ENCODE measurements around the gene HUS1. TPM values are rescaled to one million over a fixed set of nuclear protein-coding genes. Genes with fewer than 3 reads are reported as not detected.

HUS1 gene
- total and polyA plus RNA-seq, 3 experiments from 2014 or later = 35.0 to 65.0 (median 64.9) TPM

DNA sequence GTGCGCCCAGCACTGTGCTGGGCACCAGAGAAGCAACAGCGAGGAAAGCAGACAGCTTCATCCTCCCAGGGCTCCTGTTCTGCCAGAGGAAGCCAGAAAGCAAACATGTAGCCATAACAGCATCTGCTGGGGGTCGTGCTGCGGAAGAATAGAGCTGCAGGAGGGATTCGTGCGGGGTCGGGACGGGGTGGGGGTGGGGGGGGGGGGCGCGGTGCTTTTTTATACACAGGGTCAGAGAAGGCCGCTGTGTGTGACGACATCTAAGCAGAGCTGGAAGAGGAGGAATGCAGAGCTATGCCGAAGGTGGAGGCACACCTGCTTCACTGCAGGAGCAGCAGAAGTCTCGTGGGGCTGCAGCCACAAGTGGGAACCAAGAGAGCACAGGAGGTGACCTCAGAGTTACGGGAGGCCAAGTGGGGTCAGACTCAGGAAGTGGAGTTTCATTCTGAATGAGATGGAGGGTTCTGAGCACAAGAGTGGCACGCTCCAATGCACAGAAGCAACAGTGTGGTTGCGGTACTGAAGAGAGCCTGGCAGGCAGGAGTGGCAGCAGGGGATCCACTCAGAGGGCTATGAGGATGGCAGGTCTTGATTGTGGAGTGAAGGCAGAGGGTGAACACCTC lies 42.2 kb downstream of the HUS1 start:
- Histone ChIP-seq H3K27me3 (ENCODE audit: insufficient read depth, low read length, poor library complexity, severe bottlenecking) (no peaks in the 10 kb centered on the region), H3K9me3 (ENCODE audit: low read length) (no peaks in the 10 kb centered on the region), H3K4me1 (ENCODE audit: insufficient read depth, low read length) (no peaks in the 10 kb centered on the region), H3K4me3 (ENCODE audit: low read length) (no peak overlapping the region), H3K36me3 (ENCODE audit: insufficient read depth, low read length) (no peaks in the 10 kb centered on the region), H3K27ac (ENCODE audit: low read depth, low read length) (no peak overlapping the region)
- Mint-ChIP-seq H3K27ac (no peak overlapping the region), H3K9me3 (no peaks in the 10 kb centered on the region), H3K36me3 (peaks cover 0 to 3% (median 0%) of the 10 kb centered on the region in 3 donors), H3K27me3 (peaks cover 0 to 2% of the 10 kb centered on the region in 2 donors), H3K4me3 (no peak overlapping the region), H3K4me1 (no peaks in the 10 kb centered on the region)
- ChIA-PET CTCF (no interaction called here), POLR2A (no interaction called here)
- no peak for DNase-seq

DNA sequence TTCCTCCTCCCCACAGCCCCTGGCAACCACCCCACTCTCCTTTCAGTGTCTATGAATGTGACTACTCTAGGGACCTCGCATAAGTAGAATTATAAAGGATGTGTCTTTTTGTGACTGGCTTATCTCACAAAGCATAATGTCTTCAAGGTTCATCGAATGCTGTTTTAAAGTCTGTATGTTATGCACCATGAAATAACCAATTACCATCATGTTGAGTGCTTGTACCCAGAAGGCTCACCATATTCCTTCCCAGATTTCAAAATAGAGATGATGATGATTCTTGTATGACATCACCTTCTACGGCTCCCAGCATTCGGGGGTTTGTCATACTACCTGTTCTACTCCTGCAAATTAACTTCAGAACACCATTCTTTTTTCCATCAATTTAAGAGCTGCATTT lies 43.1 kb downstream of the HUS1 start:
- Mint-ChIP-seq H3K36me3 (peaks cover 0 to 3% (median 0%) of the 10 kb centered on the region in 3 donors), H3K27me3 (peaks cover 0 to 2% of the 10 kb centered on the region in 2 donors), H3K4me1 (no peaks in the 10 kb centered on the region), H3K27ac (no peak overlapping the region), H3K9me3 (no peaks in the 10 kb centered on the region), H3K4me3 (no peak overlapping the region)
- Histone ChIP-seq H3K4me3 (ENCODE audit: low read length) (no peak overlapping the region), H3K27ac (ENCODE audit: low read depth, low read length) (no peak overlapping the region), H3K36me3 (ENCODE audit: insufficient read depth, low read length) (no peaks in the 10 kb centered on the region), H3K4me1 (ENCODE audit: insufficient read depth, low read length) (no peaks in the 10 kb centered on the region), H3K9me3 (ENCODE audit: low read length) (no peaks in the 10 kb centered on the region), H3K27me3 (ENCODE audit: insufficient read depth, low read length, poor library complexity, severe bottlenecking) (no peaks in the 10 kb centered on the region)
- DNase-seq = no peak
- ChIA-PET CTCF (no interaction called here), POLR2A (no interaction called here)

DNA sequence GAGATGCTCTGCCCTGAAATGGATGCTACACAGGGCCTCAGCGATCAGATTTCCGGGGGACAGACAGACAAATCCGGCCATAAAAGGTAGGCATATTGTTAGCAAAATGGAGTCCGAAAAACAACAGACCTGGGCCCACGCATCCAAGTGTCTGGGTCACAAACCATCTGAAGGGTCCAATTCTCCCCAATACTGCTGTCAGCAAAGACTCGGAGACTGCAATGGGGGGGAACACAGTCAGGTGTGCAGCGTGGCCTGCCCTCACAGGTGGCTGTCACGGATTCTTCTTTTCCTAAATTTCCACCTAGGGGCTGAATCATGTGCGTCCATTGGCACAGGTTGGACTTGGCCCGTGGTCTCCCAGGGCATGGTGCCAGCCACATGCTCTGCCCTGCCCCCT lies 44.1 kb downstream of the HUS1 start:
- Histone ChIP-seq H3K36me3 (ENCODE audit: insufficient read depth, low read length) (no peaks in the 10 kb centered on the region), H3K4me1 (ENCODE audit: insufficient read depth, low read length) (no peaks in the 10 kb centered on the region), H3K4me3 (ENCODE audit: low read length) (no peak overlapping the region), H3K27ac (ENCODE audit: low read depth, low read length) (no peak overlapping the region), H3K9me3 (ENCODE audit: low read length) (no peaks in the 10 kb centered on the region), H3K27me3 (ENCODE audit: insufficient read depth, low read length, poor library complexity, severe bottlenecking) (no peaks in the 10 kb centered on the region)
- Mint-ChIP-seq H3K27ac (no peak overlapping the region), H3K9me3 (no peaks in the 10 kb centered on the region), H3K27me3 (peaks cover 0 to 2% of the 10 kb centered on the region in 2 donors), H3K4me3 (no peak overlapping the region), H3K4me1 (no peaks in the 10 kb centered on the region), H3K36me3 (peaks cover 0 to 3% (median 0%) of the 10 kb centered on the region in 3 donors)
- no peak for DNase-seq
- CTCF ChIA-PET = no interaction called here
- POLR2A ChIA-PET = no interaction called here

DNA sequence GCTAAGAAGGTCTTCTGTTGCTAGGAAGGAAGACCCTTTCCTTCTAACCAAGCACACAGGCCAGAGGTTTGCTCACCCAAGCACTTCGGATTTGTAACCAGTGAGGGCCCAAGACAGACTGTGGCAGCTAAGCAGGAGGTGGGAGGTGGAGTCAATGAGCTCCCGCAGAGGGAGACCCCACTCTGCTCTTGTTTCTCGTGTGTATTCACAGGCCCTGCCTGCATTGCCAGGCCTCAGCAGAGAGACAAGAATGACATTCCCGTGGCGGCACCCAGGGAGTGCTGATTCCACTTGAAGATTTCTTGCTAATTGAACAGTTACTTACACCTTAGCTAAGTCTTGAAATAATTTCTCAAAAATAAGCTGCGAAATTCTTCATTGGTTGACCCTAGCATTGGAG lies 44.6 kb downstream of the HUS1 start:
- Histone ChIP-seq H3K27me3 (ENCODE audit: insufficient read depth, low read length, poor library complexity, severe bottlenecking) (no peaks in the 10 kb centered on the region), H3K27ac (ENCODE audit: low read depth, low read length) (no peak overlapping the region), H3K4me3 (ENCODE audit: low read length) (no peak overlapping the region), H3K9me3 (ENCODE audit: low read length) (no peaks in the 10 kb centered on the region), H3K36me3 (ENCODE audit: insufficient read depth, low read length) (no peaks in the 10 kb centered on the region), H3K4me1 (ENCODE audit: insufficient read depth, low read length) (no peaks in the 10 kb centered on the region)
- ChIA-PET CTCF (no interaction called here), POLR2A (no interaction called here)
- peaks cover 0 to 3% (median 2%) of the 10 kb centered on the region in 3 donors for H3K36me3 Mint-ChIP-seq
- no peak overlapping the region for H3K4me3 Mint-ChIP-seq
- H3K27ac Mint-ChIP-seq = no peak overlapping the region
- H3K27me3 Mint-ChIP-seq = peaks cover 0 to 1% of the 10 kb centered on the region in 2 donors
- no peaks in the 10 kb centered on the region for H3K4me1 Mint-ChIP-seq
- no peaks in the 10 kb centered on the region for H3K9me3 Mint-ChIP-seq
- no peak for DNase-seq

DNA sequence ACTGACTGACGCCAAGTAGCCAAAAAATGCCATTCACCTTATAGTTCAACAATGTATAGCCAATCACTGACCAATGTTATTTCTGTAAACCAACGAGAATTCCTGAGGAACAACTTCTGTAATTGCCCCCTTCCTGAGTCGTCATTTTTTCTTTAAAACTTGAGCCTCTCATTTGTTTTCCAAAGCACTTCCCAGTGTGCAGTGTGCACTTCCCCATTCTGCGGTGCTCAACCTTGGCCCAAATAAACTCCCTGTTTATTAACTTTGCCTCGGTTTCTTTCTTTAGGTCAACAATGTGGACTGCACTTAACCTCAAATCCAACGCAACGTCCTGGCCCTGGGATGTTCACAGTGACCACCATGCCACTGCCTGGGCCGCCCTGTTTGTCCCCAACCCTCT lies 46.2 kb downstream of the HUS1 start:
- Mint-ChIP-seq H3K27me3 (peaks cover 0 to 2% of the 10 kb centered on the region in 2 donors), H3K9me3 (no peaks in the 10 kb centered on the region), H3K36me3 (peaks cover 0 to 3% (median 3%) of the 10 kb centered on the region in 3 donors), H3K4me3 (no peak overlapping the region), H3K4me1 (no peaks in the 10 kb centered on the region), H3K27ac (no peak overlapping the region)
- no peaks in the 10 kb centered on the region for H3K36me3 ChIP-seq (ENCODE audit: insufficient read depth, low read length)
- ChIA-PET CTCF (no interaction called here), POLR2A (no interaction called here)
- H3K4me3 ChIP-seq (ENCODE audit: low read length) = no peak overlapping the region
- no peaks in the 10 kb centered on the region for H3K27me3 ChIP-seq (ENCODE audit: insufficient read depth, low read length, poor library complexity, severe bottlenecking)
- no peak for DNase-seq
- no peaks in the 10 kb centered on the region for H3K4me1 ChIP-seq (ENCODE audit: insufficient read depth, low read length)
- H3K9me3 ChIP-seq (ENCODE audit: low read length) = no peaks in the 10 kb centered on the region
- no peak overlapping the region for H3K27ac ChIP-seq (ENCODE audit: low read depth, low read length)

DNA sequence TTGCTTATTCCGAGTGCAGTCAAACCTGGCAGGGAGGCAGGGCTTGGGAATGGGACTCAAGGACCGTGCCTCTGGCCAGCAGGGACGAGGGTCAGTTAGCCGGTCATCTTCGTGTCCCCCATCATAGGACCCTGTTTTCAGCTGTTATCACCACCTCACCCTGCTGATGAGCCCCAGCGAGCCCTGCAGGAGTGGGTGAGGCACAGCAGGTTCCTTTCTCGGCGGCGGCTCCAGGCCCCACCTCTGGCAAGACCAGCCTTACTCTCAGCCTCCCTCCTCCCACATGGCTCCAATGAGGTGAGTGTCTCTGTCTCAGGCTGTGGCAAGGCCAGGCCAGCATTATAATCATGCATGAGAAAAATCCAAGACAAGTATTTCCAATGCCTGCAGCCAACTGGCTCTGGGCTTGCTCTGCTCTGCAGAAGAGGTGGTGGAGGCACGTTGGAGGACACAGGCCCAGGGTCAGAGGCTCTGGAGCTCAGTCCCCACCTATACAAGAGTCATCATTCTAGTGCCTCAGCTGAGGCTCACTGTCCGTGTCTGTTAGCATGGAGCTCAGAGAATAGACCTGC lies 46.9 kb downstream of the HUS1 start:
- H3K4me3 Mint-ChIP-seq = no peak overlapping the region
- H3K9me3 Mint-ChIP-seq = no peaks in the 10 kb centered on the region
- Histone ChIP-seq H3K9me3 (ENCODE audit: low read length) (no peaks in the 10 kb centered on the region), H3K4me1 (ENCODE audit: insufficient read depth, low read length) (no peaks in the 10 kb centered on the region), H3K27ac (ENCODE audit: low read depth, low read length) (no peak overlapping the region), H3K4me3 (ENCODE audit: low read length) (no peak overlapping the region), H3K36me3 (ENCODE audit: insufficient read depth, low read length) (no peaks in the 10 kb centered on the region), H3K27me3 (ENCODE audit: insufficient read depth, low read length, poor library complexity, severe bottlenecking) (no peaks in the 10 kb centered on the region)
- ChIA-PET POLR2A (no interaction called here), CTCF (no interaction called here)
- peaks cover 0 to 2% of the 10 kb centered on the region in 2 donors for H3K27me3 Mint-ChIP-seq
- no peak for DNase-seq
- H3K4me1 Mint-ChIP-seq = no peaks in the 10 kb centered on the region
- no peak overlapping the region for H3K27ac Mint-ChIP-seq
- H3K36me3 Mint-ChIP-seq = peaks cover 0 to 3% (median 3%) of the 10 kb centered on the region in 3 donors

DNA sequence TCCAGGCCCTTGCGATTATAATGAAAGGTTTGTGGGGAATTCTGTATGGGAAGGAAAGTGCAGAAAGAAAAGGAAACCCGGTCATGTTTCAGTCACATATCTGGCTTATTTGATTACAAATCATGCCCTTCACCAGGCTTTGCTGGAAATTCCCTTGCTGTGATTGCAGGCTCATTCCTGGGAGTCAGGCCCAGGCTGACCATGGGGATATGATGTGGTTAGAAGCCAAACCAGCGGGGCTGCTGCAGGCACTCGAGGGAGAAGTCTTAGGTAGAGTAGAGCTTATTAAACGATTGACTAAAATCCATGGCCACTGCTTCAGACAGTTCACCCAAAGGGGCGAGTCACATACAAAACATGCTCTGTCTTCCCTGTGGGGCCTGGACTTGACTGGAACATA lies 47.4 kb downstream of the HUS1 start:
- no peak for DNase-seq
- H3K36me3 Mint-ChIP-seq = peaks cover 0 to 3% (median 3%) of the 10 kb centered on the region in 3 donors
- Histone ChIP-seq H3K27me3 (ENCODE audit: insufficient read depth, low read length, poor library complexity, severe bottlenecking) (no peaks in the 10 kb centered on the region), H3K36me3 (ENCODE audit: insufficient read depth, low read length) (no peaks in the 10 kb centered on the region), H3K9me3 (ENCODE audit: low read length) (no peaks in the 10 kb centered on the region), H3K4me3 (ENCODE audit: low read length) (no peak overlapping the region), H3K27ac (ENCODE audit: low read depth, low read length) (no peak overlapping the region), H3K4me1 (ENCODE audit: insufficient read depth, low read length) (no peaks in the 10 kb centered on the region)
- ChIA-PET CTCF (no interaction called here), POLR2A (no interaction called here)
- no peaks in the 10 kb centered on the region for H3K4me1 Mint-ChIP-seq
- H3K9me3 Mint-ChIP-seq = no peaks in the 10 kb centered on the region
- H3K27ac Mint-ChIP-seq = no peak overlapping the region
- peaks cover 0 to 2% of the 10 kb centered on the region in 2 donors for H3K27me3 Mint-ChIP-seq
- no peak overlapping the region for H3K4me3 Mint-ChIP-seq

DNA sequence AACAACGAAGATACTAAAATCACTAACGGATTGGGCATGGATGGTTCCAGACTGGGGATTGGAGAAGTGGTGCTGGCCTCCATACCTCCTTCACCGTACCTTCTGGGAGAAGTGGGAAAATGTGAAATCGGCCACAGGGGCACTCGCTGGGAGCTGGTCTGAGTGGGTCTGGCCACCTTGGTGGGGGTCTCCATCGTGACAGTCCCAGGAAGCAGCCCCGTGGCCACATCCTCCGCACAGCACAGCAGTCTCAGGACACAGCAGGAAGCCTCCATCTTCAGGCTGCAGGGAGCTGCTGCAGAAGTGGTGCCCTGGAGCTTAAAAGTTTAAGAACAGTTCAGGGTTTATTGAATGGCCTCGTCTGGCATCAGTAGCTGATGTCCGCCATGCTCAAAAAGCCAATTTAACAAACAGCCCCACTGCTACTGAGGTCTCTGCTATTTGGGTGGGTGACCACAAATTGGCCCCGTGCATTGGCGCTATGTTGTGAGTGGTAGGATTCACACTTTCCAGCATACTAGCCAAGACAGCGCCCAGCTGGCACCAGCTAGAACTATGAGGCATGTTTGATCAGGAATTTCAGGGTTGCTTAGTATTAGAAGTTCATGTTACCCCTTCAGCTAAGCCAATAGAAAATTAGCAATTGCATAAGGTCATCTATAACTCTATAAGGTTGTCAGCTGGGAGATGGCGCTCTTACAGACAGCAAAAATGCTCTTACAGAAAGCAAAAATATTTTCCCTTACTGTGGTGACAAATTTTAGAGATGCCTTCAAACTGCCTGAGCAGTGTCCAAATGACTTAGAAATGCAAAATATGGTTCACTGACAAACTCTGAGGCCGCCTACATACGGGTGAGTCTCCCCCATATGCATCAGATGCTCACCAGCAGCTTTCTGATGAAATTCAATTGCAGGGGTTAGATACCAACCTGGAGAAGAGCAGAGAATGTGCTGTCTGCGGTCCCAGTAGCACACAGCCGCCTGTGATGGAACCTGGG lies 48.1 kb downstream of the HUS1 start:
- H3K36me3 ChIP-seq (ENCODE audit: insufficient read depth, low read length) = no peaks in the 10 kb centered on the region
- H3K27me3 Mint-ChIP-seq = peaks cover 0 to 2% of the 10 kb centered on the region in 2 donors
- no peak overlapping the region for H3K4me3 ChIP-seq (ENCODE audit: low read length)
- H3K4me3 Mint-ChIP-seq = no peak overlapping the region
- no peaks in the 10 kb centered on the region for H3K9me3 Mint-ChIP-seq
- no peaks in the 10 kb centered on the region for H3K4me1 Mint-ChIP-seq
- no peak for DNase-seq
- ChIA-PET POLR2A (no interaction called here), CTCF (no interaction called here)
- H3K4me1 ChIP-seq (ENCODE audit: insufficient read depth, low read length) = no peaks in the 10 kb centered on the region
- H3K9me3 ChIP-seq (ENCODE audit: low read length) = no peaks in the 10 kb centered on the region
- H3K27ac ChIP-seq (ENCODE audit: low read depth, low read length) = no peak overlapping the region
- no peak overlapping the region for H3K27ac Mint-ChIP-seq
- H3K27me3 ChIP-seq (ENCODE audit: insufficient read depth, low read length, poor library complexity, severe bottlenecking) = no peaks in the 10 kb centered on the region
- peaks cover 0 to 4% (median 2%) of the 10 kb centered on the region in 3 donors for H3K36me3 Mint-ChIP-seq

All from CD8-positive, alpha-beta memory T cell (primary cell).